Endothelial cell of umbilical vein (primary cell): ENCODE results near the gene STAT5B. TPM values are rescaled to one million over a fixed set of nuclear protein-coding genes. Genes with fewer than 3 reads are reported as not detected.

ENCODE experiments used
- BruUV-seq: library from RNA; stranded (reverse); fragments of 400-500 nt; replicated peaks from 2 replicates; lab custom pipeline; 2021; lab: Mats Ljungman, UMichigan
- CTCF ChIA-PET: fragments of 300-600, 350-600 bp; sonication (Branson Sonifier 250); formaldehyde crosslinking; loops from one replicate; lab custom pipeline; 2021; ENCODE audit warnings: antibody characterized with exemption, inconsistent platforms; lab: Charles Lee
- POLR2A ChIA-PET: fragments of 300-600, 350-600 bp; sonication (Branson Sonifier 250); formaldehyde crosslinking; loops from one replicate; lab custom pipeline; 2021; ENCODE audit warnings: antibody characterized with exemption, inconsistent platforms; lab: Charles Lee
- DNase-seq: peaks from one replicate; pipeline ENCODE4 v3.0.0-alpha.2; 2011; ENCODE audit warnings: low read depth, low spot score
- FAIRE-seq: peaks from 2 replicates; lab custom pipeline; 2011; peaks lifted over from hg19 to GRCh38; lab: Jason Lieb, UNC
- H2AFZ ChIP-seq: 2 replicates; pipeline ENCODE4 v1.6.0; 2012; ENCODE audit warnings: low read depth, low read length, control low read depth, inconsistent platforms
- H3K27ac ChIP-seq: 2 replicates; pipeline ENCODE4 v1.5.1; 2011; ENCODE audit warnings: low read depth, mild to moderate bottlenecking, control low read depth, low read length, moderate library complexity; ENCODE audit not compliant: insufficient read depth
- H3K27me3 ChIP-seq, 2 experiments: 2 replicates each; pipeline versions ENCODE4 v1.6.0 to v1.6.1; 2011; ENCODE audit warnings: low read length in 2 of 2, mixed read lengths in 1 of 2; ENCODE audit not compliant: control insufficient read depth in 2 of 2, insufficient read depth in 2 of 2
- H3K36me3 ChIP-seq, 2 experiments: 2 replicates in 1 of 2; 3 replicates in 1 of 2; pipeline ENCODE4 v1.5.1; 2011; ENCODE audit warnings: low read length in 2 of 2, mild to moderate bottlenecking in 1 of 2, moderate library complexity in 1 of 2; ENCODE audit not compliant: control insufficient read depth in 2 of 2, insufficient read depth in 2 of 2; ENCODE audit errors: extremely low read depth in 1 of 2
- H3K4me1 ChIP-seq: 3 replicates; pipeline ENCODE4 v1.5.1; 2011; ENCODE audit warnings: mild to moderate bottlenecking, low read length; ENCODE audit not compliant: control insufficient read depth, insufficient read depth; ENCODE audit errors: extremely low read depth
- H3K4me2 ChIP-seq: 2 replicates; pipeline ENCODE4 v1.6.1; 2011; ENCODE audit warnings: low read length, control low read depth, mixed read lengths; ENCODE audit not compliant: insufficient read depth
- H3K4me3 ChIP-seq, 3 experiments: fragments of 200-600 bp in 1 of 3; sonication (generic), shearing (Covaris generic) in 1 of 3; replicated peaks in 1 of 3; 2 replicates each; pipeline ENCODE4 v1.5.1; 2011 to 2016; ENCODE audit warnings: control low read depth in 3 of 3, low read length in 3 of 3, mild to moderate bottlenecking in 2 of 3, inconsistent platforms in 1 of 3, low read depth in 1 of 3, moderate library complexity in 1 of 3; ENCODE audit not compliant: insufficient read depth in 1 of 3
- H3K79me2 ChIP-seq: 2 replicates; pipeline ENCODE4 v1.6.0; 2012; ENCODE audit warnings: low read length, inconsistent platforms; ENCODE audit not compliant: control insufficient read depth, insufficient read depth
- H3K9ac ChIP-seq: replicated peaks from 2 replicates; pipeline ENCODE3; 2011; ENCODE audit warnings: low read length, control low read depth; ENCODE audit not compliant: insufficient read depth; ENCODE audit errors: extremely low read depth
- H3K9me1 ChIP-seq: replicated peaks from 3 replicates; pipeline ENCODE4 v1.6.0; 2011; ENCODE audit warnings: mild to moderate bottlenecking, low read length; ENCODE audit not compliant: control insufficient read depth, insufficient read depth; ENCODE audit errors: extremely low read depth
- H3K9me3 ChIP-seq: replicated peaks from 2 replicates; pipeline ENCODE4 v1.5.1; 2012; ENCODE audit warnings: low read length, inconsistent platforms; ENCODE audit not compliant: control insufficient read depth, insufficient read depth
- H4K20me1 ChIP-seq: replicated peaks from 2 replicates; pipeline ENCODE3; 2011; ENCODE audit warnings: mild to moderate bottlenecking, low read length; ENCODE audit not compliant: control insufficient read depth, insufficient read depth; ENCODE audit errors: extremely low read depth
- CTCF ChIP-seq, 2 donors: IDR thresholded peaks; 1 replicate in 1 of 2; 2 replicates in 1 of 2; pipeline ENCODE4 v1.5.1; 2011; ENCODE audit warnings: low read length in 2 of 2, mild to moderate bottlenecking in 2 of 2, moderate library complexity in 2 of 2, control low read depth in 1 of 2, inconsistent platforms in 1 of 2, low read depth in 1 of 2; ENCODE audit not compliant: insufficient read depth in 1 of 2; ENCODE audit errors: extremely low read depth in 1 of 2
- EZH2 ChIP-seq: IDR thresholded peaks from 2 replicates; pipeline ENCODE4 v1.6.1; 2012; ENCODE audit warnings: borderline replicate concordance, low read depth, mild to moderate bottlenecking, moderate library complexity, low read length, inconsistent platforms; ENCODE audit not compliant: severe bottlenecking
- FOS ChIP-seq: IDR thresholded peaks from 2 replicates; pipeline ENCODE4 v1.6.1; 2011; ENCODE audit warnings: mild to moderate bottlenecking, low read length, moderate library complexity, borderline replicate concordance; ENCODE audit not compliant: insufficient read depth
- GATA2 ChIP-seq: IDR thresholded peaks from 2 replicates; pipeline ENCODE4 v1.7.0; 2011; ENCODE audit warnings: low read depth, mild to moderate bottlenecking, moderate library complexity, mixed read lengths, low read length; ENCODE audit not compliant: insufficient read length, insufficient read depth
- JUN ChIP-seq: IDR thresholded peaks from 2 replicates; pipeline ENCODE4 v1.6.1; 2011; ENCODE audit warnings: borderline replicate concordance, low read depth; ENCODE audit not compliant: insufficient read length, insufficient read depth
- MAX ChIP-seq: IDR thresholded peaks from 2 replicates; pipeline ENCODE4 v1.6.1; 2011; ENCODE audit not compliant: insufficient read depth, insufficient read length
- MYC ChIP-seq: IDR thresholded peaks from one replicate; pipeline ENCODE4 v1.6.1; 2011; ENCODE audit warnings: mild to moderate bottlenecking, low read depth, low read length
- POLR2A ChIP-seq: IDR thresholded peaks from 2 replicates; pipeline ENCODE4 v1.6.1; 2012; ENCODE audit warnings: low read depth, mild to moderate bottlenecking, control low read depth, low read length
- POLR2AphosphoS5 ChIP-seq: IDR thresholded peaks from 2 replicates; pipeline ENCODE4 v1.6.1; 2012; ENCODE audit warnings: low read depth, mild to moderate bottlenecking, control low read depth, low read length, moderate library complexity; ENCODE audit not compliant: insufficient read depth
- dilution Hi-C: fragments of 300-500 bp; cut with MboI; formaldehyde crosslinking; loops from one replicate; pipeline ENCODE4 v1.15.0; 2019; ENCODE audit warnings: low sequenced_read_pairs; ENCODE audit not compliant: extremely low pct_ligation_motif_present
- intact Hi-C: fragments of 100-400 bp; cut with micrococcal nuclease; formaldehyde crosslinking; loops from one replicate; pipeline ENCODE4 v1.10.0; 2022
- polyA plus RNA-seq, 4 experiments: library from polyadenylated mRNA; depleted of rRNA in 3 of 4; stranded (reverse) in 3 of 4; unstranded in 1 of 4; fragments of >200 nt; gene quantifications; 2 replicates each; pipeline versions ENCODE4 v1.2.1 to v1.2.3, GENCODE V29; 2011 to 2012; ENCODE audit warnings: missing spikeins in 1 of 4
- total RNA-seq: library from RNA; stranded (reverse); gene quantifications from 2 replicates; pipeline ENCODE4 v1.2.3, GENCODE V29; 2021

Gene STAT5B
- total and polyA plus RNA-seq, 2 donors (not counting 3 experiments of a cell fraction or from before 2014, with no cell fraction given): 43.3 to 53.7 TPM

GRCh38 chr17:42243493-42243982 lies 32.7 kb downstream of the STAT5B start:
- Histone ChIP-seq H2AFZ (no peak overlapping the region), H3K4me2 (no peak overlapping the region), H3K4me3 (no peak overlapping the region), H3K9ac (no peak overlapping the region), H3K79me2 (peaks cover 36% of the 10 kb centered on the region), H3K9me3 (no peaks in the 10 kb centered on the region), H3K36me3 (no peaks in the 10 kb centered on the region), H3K4me1 (peaks cover 5% of the 10 kb centered on the region), H4K20me1 (no peaks in the 10 kb centered on the region), H3K27me3 (no peaks in the 10 kb centered on the region), H3K9me1 (no peaks in the 10 kb centered on the region), H3K27ac (no peak overlapping the region)
- no peak for FAIRE-seq
- DNase-seq: no peak
- intact Hi-C loops: no loop called here
- dilution Hi-C loops: no loop called here
- CTCF ChIA-PET: interaction anchor here (0.8 to 1.1 kb wide), 2 partner anchors 20 to 21 kb away, joined by 3 read pairs; no protein-coding TSS in a partner anchor
- no TSS peak for BruUV-seq
- POLR2A ChIA-PET: no interaction called here
- TF ChIP-seq JUN: no peak
- TF ChIP-seq GATA2: no peak
- TF ChIP-seq MAX: no peak
- TF ChIP-seq CTCF (IDR thresholded peaks at IDR 0.05; ENCODE audit: extremely low read depth in 1 of 2, insufficient read depth in 1 of 2, low read depth in 1 of 2, low read length in 2 of 2): no peak
- TF ChIP-seq EZH2: no peak
- TF ChIP-seq MYC: no peak
- no peak for TF ChIP-seq FOS
- no peak for TF ChIP-seq POLR2AphosphoS5
- TF ChIP-seq POLR2A: no peak
